Measurements from ENCODE around the gene CYP46A1. TPM values are rescaled to one million over a fixed set of nuclear protein-coding genes. Genes with fewer than 3 reads are reported as not detected.

Gene CYP46A1
- total RNA-seq, 1 experiment from 2014 or later, result 0.59 TPM

DNA sequence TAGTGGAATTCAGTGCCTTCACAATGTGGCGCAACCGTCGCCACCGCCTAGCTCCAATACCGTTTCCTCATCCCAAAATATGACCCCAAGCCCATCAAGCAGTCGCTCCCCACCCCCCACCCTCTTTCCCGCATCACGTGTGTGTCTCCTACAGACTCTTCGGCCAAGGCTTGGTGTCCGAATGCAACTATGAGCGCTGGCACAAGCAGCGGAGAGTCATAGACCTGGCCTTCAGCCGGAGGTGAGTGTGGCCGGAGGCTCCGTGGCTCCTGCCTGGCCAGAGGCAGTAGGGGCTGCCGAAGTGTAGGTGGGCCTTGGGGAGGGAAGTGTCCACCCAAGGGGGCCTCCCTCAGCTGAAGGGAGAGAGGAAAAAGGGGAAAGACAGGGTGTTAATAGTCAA lies 15.8 kb downstream of the CYP46A1 start:
- Histone ChIP-seq H2AFZ (ENCODE audit: low read length) (no peak overlapping the region), H2BK20ac (ENCODE audit: low read depth, low read length, poor library complexity, severe bottlenecking) (no peak overlapping the region), H3K79me1 (ENCODE audit: insufficient read depth, low read depth, low read length, poor library complexity, severe bottlenecking) (no peaks in the 10 kb centered on the region), H3K4me1 (ENCODE audit: insufficient read depth, low read length) (no peaks in the 10 kb centered on the region), H2AK5ac (ENCODE audit: insufficient read length, low read length) (no peak overlapping the region), H4K8ac (replicated peaks; ENCODE audit: insufficient read length, low read depth, low read length) (no peak overlapping the region), H4K20me1 (ENCODE audit: control insufficient read depth, insufficient read depth, insufficient read length) (no peaks in the 10 kb centered on the region), H2BK12ac (ENCODE audit: insufficient read length, low read depth, low read length) (no peak overlapping the region), H3K9me3 (ENCODE audit: control insufficient read depth, low read depth, low read length) (peaks cover 11% of the 10 kb centered on the region), H3K14ac (ENCODE audit: insufficient read depth, low read length) (no peak overlapping the region), H3K27ac (ENCODE audit: insufficient read length, low read depth, low read length) (no peak overlapping the region), H3K4ac (ENCODE audit: low read depth, low read length) (no peak overlapping the region), H3K27me3 (ENCODE audit: insufficient read depth, low read length) (no peaks in the 10 kb centered on the region), H3K79me2 (ENCODE audit: insufficient read depth, low read length) (no peaks in the 10 kb centered on the region), H3K23ac (ENCODE audit: insufficient read length, low read depth, low read length) (no peak overlapping the region), H3K18ac (ENCODE audit: insufficient read length, low read depth, low read length) (no peak overlapping the region), H2BK15ac (ENCODE audit: low read depth, low read length) (no peak overlapping the region), H3K23me2 (ENCODE audit: insufficient read length, low read depth, low read length, poor library complexity, severe bottlenecking) (no peaks in the 10 kb centered on the region), H2BK120ac (ENCODE audit: low read depth, low read length, poor library complexity, severe bottlenecking) (no peak overlapping the region), H2BK5ac (ENCODE audit: insufficient read length, low read length) (no peak overlapping the region), H3T11ph (ENCODE audit: low read length) (no peak overlapping the region), H3K56ac (ENCODE audit: insufficient read length, low read depth, low read length) (no peak overlapping the region), H3K9ac (ENCODE audit: extremely low read depth, insufficient read length, low read length) (no peak overlapping the region), H3K4me2 (ENCODE audit: insufficient read depth, insufficient read length, low read length) (no peak overlapping the region), H4K5ac (ENCODE audit: insufficient read length, low read depth, low read length) (no peak overlapping the region), H4K91ac (ENCODE audit: insufficient read length, low read depth, low read length) (no peak overlapping the region)
- TF ChIP-seq, protein P1, sequence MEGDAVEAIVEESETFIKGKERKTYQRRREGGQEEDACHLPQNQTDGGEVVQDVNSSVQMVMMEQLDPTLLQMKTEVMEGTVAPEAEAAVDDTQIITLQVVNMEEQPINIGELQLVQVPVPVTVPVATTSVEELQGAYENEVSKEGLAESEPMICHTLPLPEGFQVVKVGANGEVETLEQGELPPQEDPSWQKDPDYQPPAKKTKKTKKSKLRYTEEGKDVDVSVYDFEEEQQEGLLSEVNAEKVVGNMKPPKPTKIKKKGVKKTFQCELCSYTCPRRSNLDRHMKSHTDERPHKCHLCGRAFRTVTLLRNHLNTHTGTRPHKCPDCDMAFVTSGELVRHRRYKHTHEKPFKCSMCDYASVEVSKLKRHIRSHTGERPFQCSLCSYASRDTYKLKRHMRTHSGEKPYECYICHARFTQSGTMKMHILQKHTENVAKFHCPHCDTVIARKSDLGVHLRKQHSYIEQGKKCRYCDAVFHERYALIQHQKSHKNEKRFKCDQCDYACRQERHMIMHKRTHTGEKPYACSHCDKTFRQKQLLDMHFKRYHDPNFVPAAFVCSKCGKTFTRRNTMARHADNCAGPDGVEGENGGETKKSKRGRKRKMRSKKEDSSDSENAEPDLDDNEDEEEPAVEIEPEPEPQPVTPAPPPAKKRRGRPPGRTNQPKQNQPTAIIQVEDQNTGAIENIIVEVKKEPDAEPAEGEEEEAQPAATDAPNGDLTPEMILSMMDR (conservative IDR thresholded peaks at IDR 0.05), result no peak
- H3K27ac Mint-ChIP-seq, result peak overlapping the region in 2 of 3 experiments; percentile 19 to 23; a peak in 1 of 7 replicates
- peaks cover 23 to 26% of the 10 kb centered on the region in 2 experiments for H3K9me3 Mint-ChIP-seq
- DNase-seq, result no peak
- H3K4me1 Mint-ChIP-seq, result no peaks in the 10 kb centered on the region
- H3K36me3 Mint-ChIP-seq (ENCODE audit: insufficient read depth in 1 of 3, low read depth in 3 of 3), result peaks cover 14 to 24% (median 18%) of the 10 kb centered on the region in 3 experiments
- no CpG with 5 or more reads among the region's 16 CpGs for WGBS (ENCODE audit: extremely low coverage, insufficient read length, low lambda C conversion rate)
- H3K27me3 Mint-ChIP-seq (ENCODE audit: low read depth), result peaks cover 9% of the 10 kb centered on the region
- H3K4me3 Mint-ChIP-seq, result no peak overlapping the region; a peak in 1 of 5 replicates

Measured in H9 (cell line).